ENCODE measurements around the gene RPL21.
"Not testable (repeated sequence)": the region's sequence is repeated elsewhere in the genome, so short reads cannot be mapped to it uniquely, and the experiment has no call there.

Gene RPL21

GRCh38 chr13:27251166-27252091 is at the start of gene RPL21:
Gene RPL21 (plus strand): TSS chr13:27251558. CDS start chr13:27253777, 2,219 bp downstream.
- DNase-seq (ENCODE audit: low read depth) = peak; percentile 80

GRCh38 chr13:27201661-27202060 is 49.7 kb upstream of the RPL21 start:
- DNase-seq (ENCODE audit: low read depth) = no peak

- no peak for DNase-seq (ENCODE audit: low read depth)
Observed at GRCh38 chr13:27203186-27203585, 48.2 kb upstream of the RPL21 start.

GRCh38 chr13:27203854-27204253 is 47.5 kb upstream of the RPL21 start:
- no peak for DNase-seq (ENCODE audit: low read depth)

- DNase-seq (ENCODE audit: low read depth) = no peak
Observed at GRCh38 chr13:27208514-27208913, 42.8 kb upstream of the RPL21 start.

GRCh38 chr13:27211271-27211670 is 40.1 kb upstream of the RPL21 start:
- DNase-seq (ENCODE audit: low read depth) = no peak

GRCh38 chr13:27211771-27212364 is 39.5 kb upstream of the RPL21 start:
- DNase-seq (ENCODE audit: low read depth) = no peak

GRCh38 chr13:27213386-27213785 is 38.0 kb upstream of the RPL21 start:
- not testable (repeated sequence) for DNase-seq (ENCODE audit: low read depth)

GRCh38 chr13:27217791-27218190 is 33.6 kb upstream of the RPL21 start:
- DNase-seq (ENCODE audit: low read depth) = not testable (repeated sequence)

GRCh38 chr13:27218861-27219260 is 32.5 kb upstream of the RPL21 start:
- not testable (repeated sequence) for DNase-seq (ENCODE audit: low read depth)

- DNase-seq (ENCODE audit: low read depth) = no peak
Observed at GRCh38 chr13:27219611-27220010, 31.7 kb upstream of the RPL21 start.

GRCh38 chr13:27222100-27222499 is 29.3 kb upstream of the RPL21 start:
- not testable (repeated sequence) for DNase-seq (ENCODE audit: low read depth)

- DNase-seq (ENCODE audit: low read depth) = no peak
Observed at GRCh38 chr13:27226991-27227390, 24.4 kb upstream of the RPL21 start.

- no peak for DNase-seq (ENCODE audit: low read depth)
Observed at GRCh38 chr13:27228131-27228530, 23.2 kb upstream of the RPL21 start.

GRCh38 chr13:27229642-27230041 is 21.7 kb upstream of the RPL21 start:
- DNase-seq (ENCODE audit: low read depth) = no peak

GRCh38 chr13:27233964-27234363 is 17.4 kb upstream of the RPL21 start:
- no peak for DNase-seq (ENCODE audit: low read depth)

GRCh38 chr13:27236478-27236877 is 14.9 kb upstream of the RPL21 start:
- DNase-seq (ENCODE audit: low read depth) = no peak

GRCh38 chr13:27242702-27243101 is 8.7 kb upstream of the RPL21 start:
- no peak for DNase-seq (ENCODE audit: low read depth)

- no peak for DNase-seq (ENCODE audit: low read depth)
Observed at GRCh38 chr13:27245610-27246009, 5.7 kb upstream of the RPL21 start.

- DNase-seq (ENCODE audit: low read depth) = no peak
Observed at GRCh38 chr13:27250833-27251165, 559 bp upstream of the RPL21 start.

- DNase-seq (ENCODE audit: low read depth) = no peak
Observed at GRCh38 chr13:27252467-27252866, 1.1 kb downstream of the RPL21 start.

GRCh38 chr13:27257233-27257568 is 5.8 kb downstream of the RPL21 start:
- DNase-seq (ENCODE audit: low read depth) = no peak

GRCh38 chr13:27257648-27258253 is 6.4 kb downstream of the RPL21 start:
- no peak for DNase-seq (ENCODE audit: low read depth)
